ENCODE data around the gene EXOC6.

DNA sequence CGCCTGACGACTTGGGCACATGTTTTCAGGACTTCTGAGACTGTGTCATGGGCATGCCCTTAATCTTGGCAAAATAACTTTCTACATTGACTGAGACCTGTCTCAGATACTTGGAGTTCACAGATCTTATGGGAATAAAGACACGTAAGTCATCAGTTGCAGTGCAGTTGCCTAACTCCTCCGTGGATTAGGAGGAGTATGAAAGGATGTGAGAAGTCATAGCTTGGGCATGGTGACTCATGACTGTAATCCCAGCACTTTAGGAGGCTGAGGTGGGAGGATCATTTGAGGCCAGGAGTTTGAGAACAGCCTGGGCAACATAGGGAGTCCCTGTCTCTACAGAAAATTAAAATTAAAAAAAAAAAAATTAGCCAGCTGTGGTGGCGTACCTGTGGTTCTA, 49.6 kb downstream of the EXOC6 start:
- TF ChIP-seq, protein P1, sequence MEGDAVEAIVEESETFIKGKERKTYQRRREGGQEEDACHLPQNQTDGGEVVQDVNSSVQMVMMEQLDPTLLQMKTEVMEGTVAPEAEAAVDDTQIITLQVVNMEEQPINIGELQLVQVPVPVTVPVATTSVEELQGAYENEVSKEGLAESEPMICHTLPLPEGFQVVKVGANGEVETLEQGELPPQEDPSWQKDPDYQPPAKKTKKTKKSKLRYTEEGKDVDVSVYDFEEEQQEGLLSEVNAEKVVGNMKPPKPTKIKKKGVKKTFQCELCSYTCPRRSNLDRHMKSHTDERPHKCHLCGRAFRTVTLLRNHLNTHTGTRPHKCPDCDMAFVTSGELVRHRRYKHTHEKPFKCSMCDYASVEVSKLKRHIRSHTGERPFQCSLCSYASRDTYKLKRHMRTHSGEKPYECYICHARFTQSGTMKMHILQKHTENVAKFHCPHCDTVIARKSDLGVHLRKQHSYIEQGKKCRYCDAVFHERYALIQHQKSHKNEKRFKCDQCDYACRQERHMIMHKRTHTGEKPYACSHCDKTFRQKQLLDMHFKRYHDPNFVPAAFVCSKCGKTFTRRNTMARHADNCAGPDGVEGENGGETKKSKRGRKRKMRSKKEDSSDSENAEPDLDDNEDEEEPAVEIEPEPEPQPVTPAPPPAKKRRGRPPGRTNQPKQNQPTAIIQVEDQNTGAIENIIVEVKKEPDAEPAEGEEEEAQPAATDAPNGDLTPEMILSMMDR (conservative IDR thresholded peaks at IDR 0.05; ENCODE audit: low read length) = no peak
- no peak for TF ChIP-seq EZH2phosphoT487 (IDR thresholded peaks at IDR 0.05; ENCODE audit: borderline replicate concordance, low read depth, low read length)
